SK-N-SH (cell line): ENCODE results near the gene GNAS. TPM values are rescaled to one million over a fixed set of nuclear protein-coding genes. Genes with fewer than 3 reads are reported as not detected.

Source experiments
- CTCF ChIA-PET: fragments of 300-600, 350-600 bp; formaldehyde crosslinking; extraction: SDS; loops from one replicate; lab custom pipeline; 2021; lab: Yijun Ruan, JAX
- POLR2A ChIA-PET: fragments of 350-600 bp; sonication (Branson Sonifier 250); formaldehyde crosslinking; extraction: SDS; loops from one replicate; lab custom pipeline; 2020; ENCODE audit warnings: antibody characterized with exemption, inconsistent platforms; lab: Yijun Ruan, JAX
- DNase-seq: peaks from one replicate; pipeline ENCODE4 v3.0.0; 2012
- H2AFZ ChIP-seq: fragments of 200-600 bp; sonication (generic); 2 replicates; pipeline ENCODE4 v1.8.1; 2016; ENCODE audit warnings: antibody characterized with exemption, mild to moderate bottlenecking, low read depth
- H3F3A ChIP-seq: fragments of 200-600 bp; sonication (generic); replicated peaks from 2 replicates; pipeline ENCODE3; 2016; ENCODE audit warnings: antibody characterized with exemption, mild to moderate bottlenecking; ENCODE audit not compliant: insufficient read depth
- H3K27ac ChIP-seq, 2 experiments: fragments of 200-500 bp in 1 of 2; fragments of 200-600 bp in 1 of 2; sonication (Bioruptor generic) in 1 of 2; sonication (generic), shearing (Covaris generic) in 1 of 2; 2 replicates each; pipeline versions ENCODE4 v1.5.1 to v1.6.1; 2014 to 2016; ENCODE audit warnings: low read depth in 2 of 2, inconsistent platforms in 1 of 2, low read length in 1 of 2, mild to moderate bottlenecking in 1 of 2, mixed read lengths in 1 of 2
- H3K27me3 ChIP-seq: fragments of 200-600 bp; sonication (generic), shearing (Covaris generic); 2 replicates; pipeline ENCODE4 v1.6.1; 2016; ENCODE audit warnings: mixed run types; ENCODE audit not compliant: insufficient read depth
- H3K36me3 ChIP-seq, 2 experiments: fragments of 200-500 bp in 1 of 2; fragments of 200-600 bp in 1 of 2; sonication (Bioruptor generic) in 1 of 2; sonication (generic) in 1 of 2; replicated peaks in 1 of 2; 2 replicates each; pipeline versions ENCODE3 to v1.5.1; 2014 to 2016; ENCODE audit warnings: low read length in 1 of 2, mild to moderate bottlenecking in 1 of 2; ENCODE audit not compliant: insufficient read depth in 2 of 2, control insufficient read depth in 1 of 2
- H3K4me1 ChIP-seq, 2 experiments: fragments of 200-500 bp in 1 of 2; fragments of 200-600 bp in 1 of 2; sonication (Bioruptor generic) in 1 of 2; sonication (generic), shearing (Covaris generic) in 1 of 2; 2 replicates each; pipeline versions ENCODE4 v1.5.1 to v1.6.1; 2014 to 2016; ENCODE audit warnings: low read depth in 1 of 2, low read length in 1 of 2, mixed run types in 1 of 2; ENCODE audit not compliant: insufficient read depth in 2 of 2, control insufficient read depth in 1 of 2
- H3K4me2 ChIP-seq: fragments of 200-600 bp; sonication (generic), shearing (Covaris generic); 2 replicates; pipeline ENCODE4 v1.6.1; 2017; ENCODE audit warnings: mixed run types
- H3K4me3 ChIP-seq, 2 experiments: fragments of 200-500 bp in 1 of 2; fragments of 200-600 bp in 1 of 2; sonication (Bioruptor generic) in 1 of 2; sonication (generic), shearing (Covaris generic) in 1 of 2; 2 replicates each; pipeline versions ENCODE4 v1.5.1 to v1.8.1; 2014 to 2016; ENCODE audit warnings: low read depth in 2 of 2, inconsistent platforms in 1 of 2, low read length in 1 of 2, mild to moderate bottlenecking in 1 of 2, mixed read lengths in 1 of 2, moderate library complexity in 1 of 2
- H3K79me2 ChIP-seq: fragments of 200-600 bp; sonication (generic); 2 replicates; pipeline ENCODE4 v1.8.1; 2017; ENCODE audit warnings: mild to moderate bottlenecking; ENCODE audit not compliant: insufficient read depth
- H3K9ac ChIP-seq: fragments of 200-600 bp; sonication (generic); 2 replicates; pipeline ENCODE4 v1.6.1; 2017; ENCODE audit warnings: mixed run types
- H3K9me2 ChIP-seq: fragments of 200-600 bp; sonication (generic); 2 replicates; pipeline ENCODE4 v1.6.1; 2017; ENCODE audit warnings: mixed run types
- H3K9me3 ChIP-seq: fragments of 200-600 bp; sonication (generic); 2 replicates; pipeline ENCODE4 v1.6.1; 2017; ENCODE audit warnings: mixed run types, mild to moderate bottlenecking, moderate library complexity
- H4K20me1 ChIP-seq: fragments of 200-600 bp; sonication (generic); 2 replicates; pipeline ENCODE4 v1.6.1; 2017; ENCODE audit warnings: mild to moderate bottlenecking, mixed run types; ENCODE audit not compliant: insufficient read depth
- CTCF ChIP-seq: fragments of 200-600 bp; sonication (generic); IDR thresholded peaks from 2 replicates; pipeline ENCODE4 v1.6.1; 2017; ENCODE audit warnings: antibody characterized with exemption, mild to moderate bottlenecking, moderate library complexity
- EZH2phosphoT487 ChIP-seq: fragments of 200-600 bp; sonication (generic); IDR thresholded peaks from 2 replicates; pipeline ENCODE4 v1.6.1; 2017; ENCODE audit warnings: low read depth, mixed run types, mild to moderate bottlenecking, antibody characterized with exemption, moderate library complexity, borderline replicate concordance
- FOXJ3 ChIP-seq: sonication (generic); formaldehyde crosslinking; IDR thresholded peaks from 2 replicates; pipeline ENCODE4 v1.5.1; 2020; ENCODE audit warnings: mild to moderate bottlenecking, missing genetic modification reagents
- FOXM1 ChIP-seq: IDR thresholded peaks from 2 replicates; pipeline ENCODE4 v1.4.0; 2012; ENCODE audit warnings: low read depth, mild to moderate bottlenecking
- JUND ChIP-seq: IDR thresholded peaks from 2 replicates; pipeline ENCODE4 v1.4.0; 2012
- NFIC ChIP-seq: IDR thresholded peaks from 2 replicates; pipeline ENCODE4 v1.4.0; 2012; ENCODE audit warnings: borderline replicate concordance
- NRF1 ChIP-seq: IDR thresholded peaks from 2 replicates; pipeline ENCODE4 v1.6.1; 2012; ENCODE audit warnings: low read depth, mild to moderate bottlenecking, low read length
- RAD21 ChIP-seq: IDR thresholded peaks from 2 replicates; pipeline ENCODE4 v1.6.1; 2012; ENCODE audit warnings: mild to moderate bottlenecking, low read length
- RCOR1 ChIP-seq: fragments of 150-350 bp; IDR thresholded peaks from 2 replicates; pipeline ENCODE4 v1.6.1; 2017; ENCODE audit warnings: antibody characterized with exemption, low read length
- SMC3 ChIP-seq: IDR thresholded peaks from 2 replicates; pipeline ENCODE4 v1.6.1; 2012; ENCODE audit warnings: low read depth, low read length, improper control_type of control experiment
- TCF12 ChIP-seq: IDR thresholded peaks from 2 replicates; pipeline ENCODE4 v1.4.0; 2012
- TEAD4 ChIP-seq: IDR thresholded peaks from 2 replicates; pipeline ENCODE4 v1.4.0; 2012; ENCODE audit warnings: mild to moderate bottlenecking, borderline replicate concordance; ENCODE audit not compliant: insufficient read depth
- USF1 ChIP-seq: IDR thresholded peaks from 2 replicates; pipeline ENCODE4 v1.4.0; 2012; ENCODE audit warnings: low read depth, borderline replicate concordance
- USF2 ChIP-seq: fragments of 150-350 bp; IDR thresholded peaks from 2 replicates; pipeline ENCODE4 v1.6.1; 2017; ENCODE audit warnings: antibody characterized with exemption, low read length, low read depth, borderline replicate concordance
- WGBS: methylation state at CpG from one replicate; pipeline ENCODE4 v1.1.6; 2017; ENCODE audit warnings: low lambda C conversion rate; 5-methylcytosine and 5-hydroxymethylcytosine counted together
- polyA plus RNA-seq, 3 experiments: library from polyadenylated mRNA; depleted of rRNA; stranded (reverse); fragments of >200 nt; gene quantifications; 2 replicates each; pipeline ENCODE4 v1.2.3, GENCODE V29; 2012
- TF ChIP-seq, protein P1 (sequence below): IDR thresholded peaks from 2 replicates; pipeline ENCODE4 v1.4.0; 2012; ENCODE audit warnings: low read depth
- TF ChIP-seq, protein P2 (sequence below): fragments of 150-350 bp; IDR thresholded peaks from 2 replicates; pipeline ENCODE4 v1.6.1; 2016; ENCODE audit warnings: mild to moderate bottlenecking, low read depth, low read length

GNAS gene
- polyA plus RNA-seq, 1 of the 3 experiments (the other 2 are of a cell fraction): 1,562 TPM

GRCh38 chr20:58863044-58863790, 10.7 kb downstream of the GNAS start:
- no peak overlapping the region for H3K27ac ChIP-seq
- CTCF ChIA-PET: interaction anchor here (0.6 to 7.6 kb wide), 21 partner anchors 8 to 652 kb away, joined by 3 to 66 read pairs (median 4); partner anchors contain the start of gene GNAS
- H3K4me1 ChIP-seq: no peaks in the 10 kb centered on the region

GRCh38 chr20:58864346-58864745, 11.8 kb downstream of the GNAS start:
- TF ChIP-seq EZH2phosphoT487: no peak
- TF ChIP-seq SMC3: peak; percentile 43
- peak; percentile 77 for TF ChIP-seq RAD21
- peak; percentile 27 for TF ChIP-seq CTCF
- peak; percentile 49 for DNase-seq
- Histone ChIP-seq H3K4me3 (no peak overlapping the region), H3F3A (no peaks in the 10 kb centered on the region), H3K9ac (no peak overlapping the region), H3K27me3 (no peaks in the 10 kb centered on the region), H4K20me1 (no peaks in the 10 kb centered on the region), H3K4me1 (no peaks in the 10 kb centered on the region), H3K36me3 (no peaks in the 10 kb centered on the region), H3K9me3 (no peaks in the 10 kb centered on the region), H3K79me2 (no peaks in the 10 kb centered on the region), H2AFZ (no peak overlapping the region), H3K9me2 (no peaks in the 10 kb centered on the region), H3K27ac (no peak overlapping the region), H3K4me2 (no peak overlapping the region)
- ChIA-PET CTCF (interaction anchor here (0.6 to 7.6 kb wide), 26 partner anchors 9 to 651 kb away, joined by 3 to 66 read pairs (median 4); partner anchors contain the start of gene GNAS), POLR2A (no interaction called here)
- WGBS: 34% methylated on average over 2 of the region's 2 CpGs

More at GRCh38 chr20:58863044-58863790, 10.7 kb downstream of the GNAS start:
- Histone ChIP-seq H3K36me3 (no peaks in the 10 kb centered on the region), H3K4me2 (no peak overlapping the region), H2AFZ (no peak overlapping the region), H3K9ac (no peak overlapping the region), H3F3A (peaks cover 3% of the 10 kb centered on the region), H3K9me2 (no peaks in the 10 kb centered on the region), H3K4me3 (no peak overlapping the region), H3K27me3 (no peaks in the 10 kb centered on the region), H4K20me1 (no peaks in the 10 kb centered on the region), H3K79me2 (no peaks in the 10 kb centered on the region), H3K9me3 (no peaks in the 10 kb centered on the region)
- 75% methylated on average over 7 of the region's 7 CpGs for WGBS
- POLR2A ChIA-PET: no interaction called here
- DNase-seq: no peak
- TF ChIP-seq FOXJ3 (CRISPR knock-in tag): no peak

GRCh38 chr20:58865843-58866242, 13.3 kb downstream of the GNAS start:
- ChIA-PET POLR2A (no interaction called here), CTCF (interaction anchor here (1.0 to 7.6 kb wide), 8 partner anchors 357 to 654 kb away, joined by 3 to 66 read pairs (median 16); no protein-coding TSS in a partner anchor)
- Histone ChIP-seq H3K79me2 (no peaks in the 10 kb centered on the region), H3K9ac (no peak overlapping the region), H3K9me2 (no peaks in the 10 kb centered on the region), H3K27ac (no peak overlapping the region), H3K4me2 (no peak overlapping the region), H3K4me1 (peaks cover 0 to 4% of the 10 kb centered on the region in 2 experiments; a peak in 1 of 4 replicates), H3K9me3 (no peaks in the 10 kb centered on the region), H3K4me3 (no peak overlapping the region), H3K27me3 (no peaks in the 10 kb centered on the region), H2AFZ (no peak overlapping the region), H3F3A (no peaks in the 10 kb centered on the region), H3K36me3 (no peaks in the 10 kb centered on the region), H4K20me1 (no peaks in the 10 kb centered on the region)
- no peak for DNase-seq
- 79% methylated on average over 2 of the region's 2 CpGs for WGBS
- TF ChIP-seq JUND (no peak), TCF12 (no peak), USF1 (no peak), NFIC (no peak), EZH2phosphoT487 (no peak), RAD21 (no peak), NRF1 (no peak), SMC3 (no peak), TEAD4 (no peak), USF2 (no peak), RCOR1 (no peak), FOXM1 (no peak)
- TF ChIP-seq, protein P1, sequence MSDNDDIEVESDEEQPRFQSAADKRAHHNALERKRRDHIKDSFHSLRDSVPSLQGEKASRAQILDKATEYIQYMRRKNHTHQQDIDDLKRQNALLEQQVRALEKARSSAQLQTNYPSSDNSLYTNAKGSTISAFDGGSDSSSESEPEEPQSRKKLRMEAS: no peak
- TF ChIP-seq, protein P2, sequence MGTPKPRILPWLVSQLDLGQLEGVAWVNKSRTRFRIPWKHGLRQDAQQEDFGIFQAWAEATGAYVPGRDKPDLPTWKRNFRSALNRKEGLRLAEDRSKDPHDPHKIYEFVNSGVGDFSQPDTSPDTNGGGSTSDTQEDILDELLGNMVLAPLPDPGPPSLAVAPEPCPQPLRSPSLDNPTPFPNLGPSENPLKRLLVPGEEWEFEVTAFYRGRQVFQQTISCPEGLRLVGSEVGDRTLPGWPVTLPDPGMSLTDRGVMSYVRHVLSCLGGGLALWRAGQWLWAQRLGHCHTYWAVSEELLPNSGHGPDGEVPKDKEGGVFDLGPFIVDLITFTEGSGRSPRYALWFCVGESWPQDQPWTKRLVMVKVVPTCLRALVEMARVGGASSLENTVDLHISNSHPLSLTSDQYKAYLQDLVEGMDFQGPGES: no peak
